WI38 (cell line): ENCODE results near the gene CEP78.

Experiments
- H3K4me3 ChIP-seq: 2 replicates; pipeline ENCODE4 v1.5.1; 2011; ENCODE audit warnings: low read depth, mild to moderate bottlenecking, control low read depth, low read length
- CTCF ChIP-seq: IDR thresholded peaks from 2 replicates; pipeline ENCODE4 v1.5.1; 2012; ENCODE audit warnings: low read depth, mild to moderate bottlenecking, control low read depth, low read length

Gene CEP78

DNA sequence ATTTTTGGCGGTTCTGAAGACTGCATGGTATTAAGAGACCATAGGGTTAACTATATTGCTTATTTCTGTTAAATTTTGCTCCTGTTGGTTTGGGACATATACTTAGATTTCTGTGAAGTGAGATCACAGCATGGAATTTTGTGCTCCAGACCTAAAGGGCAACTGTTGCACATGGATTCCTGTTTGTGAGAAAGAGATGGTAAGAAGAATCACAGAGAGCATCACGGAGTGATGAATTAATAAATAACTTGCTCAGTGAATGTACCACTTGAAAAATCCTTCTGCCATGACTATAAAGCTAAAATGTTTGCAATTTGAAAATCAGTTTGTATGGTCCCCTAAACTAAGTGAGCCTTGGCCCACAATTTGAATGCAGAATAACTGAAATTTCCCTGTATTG lies 65.6 kb downstream of the CEP78 start:
- no peak overlapping the region for H3K4me3 ChIP-seq
- no peak for TF ChIP-seq CTCF

DNA sequence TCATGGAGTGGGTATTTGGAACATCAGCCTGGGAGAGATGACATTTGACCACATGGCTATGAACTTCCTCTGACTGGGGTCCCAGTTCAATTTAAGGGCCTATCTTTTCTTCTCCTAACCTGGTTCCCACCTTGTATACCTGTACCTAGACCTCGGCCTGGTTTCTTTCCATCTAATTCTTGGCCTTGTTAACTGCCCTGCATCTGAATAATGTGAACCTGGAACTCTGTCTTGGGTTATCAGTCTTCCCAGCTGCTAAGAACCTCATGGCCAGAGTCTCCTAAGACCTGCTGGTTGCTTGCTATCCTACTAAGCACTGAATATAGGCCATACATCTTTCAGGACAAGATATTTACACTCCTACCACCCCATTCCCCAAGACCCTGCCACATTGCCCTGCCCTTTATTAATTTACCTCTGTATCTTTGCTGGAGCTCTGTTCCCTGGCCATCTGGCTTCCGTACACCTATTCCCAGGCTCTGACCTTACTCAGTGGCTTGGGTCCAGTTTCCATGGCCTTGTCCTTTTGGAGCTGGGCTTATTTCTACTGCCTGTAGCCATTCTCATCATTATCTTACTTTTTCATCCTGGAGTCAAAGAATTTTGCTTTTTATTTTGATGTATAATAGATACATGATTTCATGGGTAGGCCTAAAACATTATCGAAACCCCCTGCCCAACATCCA lies 67.6 kb downstream of the CEP78 start:
- no peak overlapping the region for H3K4me3 ChIP-seq
- no peak for TF ChIP-seq CTCF

DNA sequence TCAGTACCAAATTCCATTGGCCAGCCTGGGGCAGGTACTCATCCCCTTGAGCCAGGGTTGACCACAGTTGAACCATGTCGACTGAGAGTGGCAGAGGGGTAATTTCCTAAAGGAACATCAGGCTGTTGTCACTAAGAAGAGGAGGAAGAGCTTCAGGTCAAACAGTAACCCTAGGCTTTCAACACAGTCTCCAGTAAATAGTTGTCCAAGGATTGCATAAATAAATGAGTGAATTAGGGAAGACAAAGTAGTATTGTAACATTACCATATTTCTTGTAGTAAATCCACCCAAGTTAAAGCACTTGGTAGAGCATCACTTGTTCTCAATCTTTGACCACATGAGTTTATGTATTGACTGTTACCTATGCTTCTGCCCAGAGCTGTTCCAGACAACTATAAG lies 68.5 kb downstream of the CEP78 start:
- no peak for TF ChIP-seq CTCF
- H3K4me3 ChIP-seq, result no peak overlapping the region

DNA sequence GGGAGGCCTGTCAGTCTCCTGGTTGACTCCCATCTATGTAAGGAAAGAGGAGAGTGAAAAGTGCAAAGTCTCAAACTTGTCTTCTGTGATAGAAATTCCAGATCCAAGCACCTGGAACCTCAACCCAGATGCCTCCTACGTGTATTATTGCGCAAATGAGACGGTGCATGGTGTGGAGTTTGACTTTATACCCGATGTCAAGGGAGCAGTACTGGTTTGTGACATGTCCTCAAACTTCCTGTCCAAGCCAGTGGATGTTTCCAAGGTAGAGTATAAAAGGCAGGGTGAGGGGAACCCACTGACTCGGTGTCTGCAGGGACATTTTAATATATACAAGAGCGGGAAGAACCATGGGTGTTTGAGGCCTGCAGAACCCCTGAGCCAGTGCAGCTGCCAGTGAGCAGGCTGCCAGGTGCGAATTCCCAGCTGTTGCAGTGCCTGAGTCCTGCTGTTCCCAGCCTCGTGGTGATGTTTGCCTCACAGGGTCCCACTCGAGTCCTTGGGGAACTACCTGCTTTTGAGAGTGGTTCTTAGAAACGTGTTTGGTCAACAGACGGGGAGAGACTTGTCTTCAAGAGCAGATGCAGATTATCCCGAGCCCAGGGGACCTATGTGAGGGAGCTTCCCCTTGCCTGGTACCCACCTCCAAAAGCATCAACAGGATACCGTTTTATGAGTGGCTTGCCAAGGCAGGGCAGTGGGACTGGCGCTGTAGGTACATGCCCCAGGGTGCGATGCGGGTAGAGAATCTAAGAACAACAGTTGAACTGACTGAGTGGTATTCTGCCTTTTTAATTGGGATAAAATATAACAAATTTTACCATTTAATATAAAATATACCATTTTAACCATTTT lies 70.6 kb downstream of the CEP78 start:
- no peak for TF ChIP-seq CTCF
- H3K4me3 ChIP-seq, result no peak overlapping the region

DNA sequence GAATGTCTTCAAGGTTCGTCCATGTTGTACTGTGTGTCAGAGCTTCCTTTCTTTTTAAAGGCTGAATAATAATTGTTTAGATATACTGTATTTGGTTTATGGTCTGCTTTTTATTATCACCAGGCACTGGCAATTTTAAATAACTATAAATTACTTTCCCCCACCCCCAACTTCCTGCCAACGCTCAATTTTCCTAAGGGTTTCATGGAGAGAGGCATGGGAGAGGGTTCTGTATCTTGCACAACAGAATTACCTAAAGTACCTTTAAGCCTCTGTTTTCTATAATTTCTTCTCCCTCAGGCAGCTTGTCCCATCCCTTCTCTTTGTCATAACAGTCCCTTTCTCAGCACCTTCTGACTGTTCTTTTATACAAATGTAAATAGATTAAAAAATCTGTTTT lies 71.5 kb downstream of the CEP78 start:
- no peak overlapping the region for H3K4me3 ChIP-seq
- no peak for TF ChIP-seq CTCF

- no peak overlapping the region for H3K4me3 ChIP-seq
- TF ChIP-seq CTCF, result no peak
Observed at GRCh38 chr9:78309066-78309465, 73.2 kb downstream of the CEP78 start.

GRCh38 chr9:78311075-78311474 lies 75.2 kb downstream of the CEP78 start:
- no peak overlapping the region for H3K4me3 ChIP-seq

More at GRCh38 chr9:78311075-78311474, 75.2 kb downstream of the CEP78 start:
- TF ChIP-seq CTCF, result no peak
